CD4-positive, alpha-beta T cell treated with Interleukin-1 beta for 1 hour (primary cell): ENCODE data around the gene CORO1C.

Experiments
- DNase-seq, 2 donors: peaks; one replicate each; pipeline ENCODE4 v3.0.0-alpha.2; 2020 to 2022

Gene CORO1C

DNA sequence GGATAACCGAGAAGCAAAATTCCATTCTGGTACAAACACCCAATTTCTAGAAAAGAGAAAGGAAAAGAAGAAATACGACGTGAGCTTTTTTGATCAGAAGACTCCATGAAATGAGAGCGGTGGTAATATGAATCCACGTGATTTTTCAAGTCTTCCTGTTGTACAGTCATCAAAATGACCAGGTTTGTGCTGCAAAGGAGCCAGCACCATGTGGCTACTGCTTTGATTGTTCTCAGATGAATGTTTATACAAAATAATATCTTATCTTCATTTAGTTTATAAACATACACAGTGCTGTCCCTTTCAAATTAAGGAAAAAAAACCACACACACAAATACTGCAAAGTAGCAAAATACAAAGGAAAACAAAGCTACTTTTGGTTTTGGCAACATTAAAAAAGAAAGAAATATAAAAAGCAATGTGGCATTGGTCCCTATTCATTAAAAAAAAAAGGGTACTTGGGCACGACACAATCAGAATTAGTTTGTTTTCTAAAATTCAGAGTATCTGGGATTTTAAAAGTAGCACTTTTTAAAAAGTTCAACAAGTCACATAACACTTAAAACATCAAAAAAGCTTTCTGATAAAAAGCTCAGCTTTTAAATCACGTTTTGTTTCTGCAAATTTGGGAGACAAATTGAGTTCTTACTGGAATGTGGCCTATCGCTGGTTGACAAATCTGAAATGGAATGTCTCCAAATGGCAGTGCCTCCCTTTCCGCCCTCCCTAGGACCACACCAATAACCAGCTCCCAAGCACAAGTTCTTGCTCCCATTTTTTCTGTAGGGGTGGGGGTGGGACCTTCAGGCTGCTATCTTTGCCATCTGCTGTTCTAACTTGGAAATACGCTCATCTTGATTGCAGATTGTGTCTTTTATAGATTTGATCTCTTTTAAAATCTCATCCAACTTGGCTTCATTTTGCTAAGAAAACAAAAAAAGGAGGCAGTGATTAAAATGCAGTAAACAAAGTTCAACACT lies 84.4 kb downstream of the CORO1C start:
- DNase-seq = no peak

DNA sequence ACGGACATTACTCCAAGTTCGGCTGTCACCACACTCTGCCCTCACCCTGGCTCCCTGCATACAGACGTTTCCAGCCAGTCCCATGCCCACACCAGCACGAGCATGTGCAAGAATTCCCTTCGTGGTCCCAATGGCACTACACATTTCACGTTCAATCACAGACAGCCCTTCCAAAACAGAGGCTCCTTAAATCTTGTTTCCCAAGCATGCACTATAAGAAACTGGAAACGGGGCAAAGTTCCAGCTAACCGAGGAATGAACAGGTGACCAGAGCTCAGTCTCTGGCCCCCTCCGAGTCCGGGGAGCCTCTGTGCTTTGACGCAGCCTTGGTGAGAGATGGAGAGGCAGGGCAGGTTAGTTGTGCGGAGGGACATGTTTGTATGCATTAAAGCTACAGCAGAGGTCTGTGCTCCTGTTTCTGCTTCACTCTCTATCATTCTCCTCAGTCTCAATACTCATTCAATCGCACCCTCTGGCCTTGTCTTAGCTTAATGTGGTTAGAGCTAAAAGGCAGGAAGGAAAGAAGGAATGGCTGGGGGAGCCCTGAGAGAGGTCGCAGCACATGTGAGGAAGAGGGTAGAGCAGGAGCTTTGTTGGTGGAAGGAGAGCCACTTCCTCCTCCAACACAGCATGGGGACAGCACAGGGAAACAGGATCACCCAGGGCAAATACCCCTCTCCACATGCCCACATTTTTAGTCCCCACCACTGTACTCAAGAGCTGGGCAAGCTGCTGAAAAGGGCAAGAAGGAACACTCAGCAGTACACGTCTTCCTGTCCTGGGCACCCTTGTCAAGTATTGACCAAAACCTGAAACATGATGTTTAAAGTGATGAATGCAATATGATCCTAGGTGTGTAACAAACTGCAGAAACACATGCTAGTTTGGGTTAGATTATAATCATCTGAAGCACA lies 85.4 kb downstream of the CORO1C start:
- DNase-seq = no peak

DNA sequence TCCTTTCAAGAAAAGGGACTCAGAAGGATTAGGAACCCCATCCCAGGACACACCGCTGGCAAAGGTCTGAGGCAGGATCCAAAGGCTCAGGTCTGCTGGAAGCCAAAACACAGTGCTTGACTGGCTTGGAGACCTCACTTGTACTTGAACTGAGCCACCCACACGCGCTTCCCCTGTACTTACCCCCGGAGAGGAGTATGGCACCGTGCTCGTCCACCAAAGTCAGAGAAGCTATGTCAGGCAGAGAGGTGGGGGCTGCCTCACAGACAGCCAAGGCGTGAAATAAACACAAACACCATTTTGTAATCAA lies 86.6 kb downstream of the CORO1C start:
- no peak for DNase-seq

DNA sequence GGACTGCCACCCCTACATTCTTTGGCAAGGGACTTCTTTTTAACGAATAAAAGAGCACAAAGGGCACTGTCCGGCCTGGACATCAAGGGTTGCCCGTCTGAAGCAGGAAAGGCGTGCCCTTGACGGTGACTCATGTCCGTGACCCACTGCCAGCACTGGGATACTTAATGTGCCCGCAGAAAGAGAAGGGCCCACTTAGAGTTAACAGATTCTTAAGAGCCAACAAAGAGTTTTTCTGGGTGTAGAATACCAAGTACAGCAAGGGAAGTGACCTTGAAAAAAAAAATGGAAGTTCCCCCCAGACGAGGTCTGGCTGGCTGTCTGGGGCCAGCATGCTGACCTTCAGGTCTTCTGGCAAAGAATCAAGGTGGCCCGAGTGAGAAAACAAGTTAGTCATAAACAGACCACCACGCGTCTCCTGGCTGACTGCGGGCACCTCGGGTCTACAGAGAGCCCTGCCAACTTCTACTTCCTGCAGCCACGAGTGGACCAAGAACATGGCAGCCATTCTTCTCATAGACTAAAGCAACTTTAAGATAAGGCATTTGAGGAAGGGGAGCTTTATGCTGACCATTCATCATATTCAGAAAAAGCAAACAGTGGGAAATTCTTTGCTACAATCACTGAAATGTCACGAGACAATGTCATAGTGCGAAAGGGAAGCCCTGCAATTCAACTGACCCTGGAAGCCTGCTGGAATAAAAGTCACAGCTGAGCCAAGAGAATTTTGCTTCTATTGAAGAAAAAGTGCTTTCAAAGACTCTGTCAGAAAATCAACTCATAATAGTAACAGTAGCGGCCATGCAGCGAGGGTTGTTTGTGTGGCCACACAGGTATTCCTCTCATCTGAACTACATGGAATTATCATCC lies 87.1 kb downstream of the CORO1C start:
- DNase-seq = no peak

DNA sequence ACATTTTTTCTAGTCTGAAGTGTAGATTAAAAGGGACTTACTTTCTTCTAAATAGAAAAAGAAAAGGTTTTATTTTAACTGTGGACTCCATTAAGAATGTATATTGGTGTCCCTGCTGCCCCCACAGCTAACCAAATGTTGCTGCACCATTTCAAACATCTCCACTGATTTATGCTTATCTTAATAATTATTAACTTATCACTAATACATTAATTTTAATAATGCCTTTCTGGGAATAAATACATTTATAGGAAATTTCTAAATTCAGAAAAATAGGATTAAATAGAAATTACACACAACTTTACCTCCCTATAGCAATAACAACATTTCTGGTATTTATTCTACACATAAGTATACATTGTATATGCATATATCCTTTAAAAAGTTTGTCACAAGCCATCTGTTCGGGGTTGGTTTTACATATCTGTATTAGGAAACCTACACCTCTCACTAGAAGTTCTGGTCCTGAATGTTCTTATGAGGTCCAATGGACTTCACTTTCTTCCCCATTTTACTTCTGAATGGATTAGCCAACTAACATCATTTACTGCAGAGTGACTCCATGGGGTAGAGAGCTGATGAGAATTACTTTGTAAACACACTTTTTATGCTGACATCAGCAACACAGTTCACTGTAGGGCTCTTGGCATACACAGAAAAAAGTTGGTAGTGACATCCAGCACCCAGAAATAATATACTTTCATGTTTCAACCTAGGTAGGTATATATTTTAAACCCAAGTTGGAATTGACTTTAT lies 88.2 kb downstream of the CORO1C start:
- no peak for DNase-seq

DNA sequence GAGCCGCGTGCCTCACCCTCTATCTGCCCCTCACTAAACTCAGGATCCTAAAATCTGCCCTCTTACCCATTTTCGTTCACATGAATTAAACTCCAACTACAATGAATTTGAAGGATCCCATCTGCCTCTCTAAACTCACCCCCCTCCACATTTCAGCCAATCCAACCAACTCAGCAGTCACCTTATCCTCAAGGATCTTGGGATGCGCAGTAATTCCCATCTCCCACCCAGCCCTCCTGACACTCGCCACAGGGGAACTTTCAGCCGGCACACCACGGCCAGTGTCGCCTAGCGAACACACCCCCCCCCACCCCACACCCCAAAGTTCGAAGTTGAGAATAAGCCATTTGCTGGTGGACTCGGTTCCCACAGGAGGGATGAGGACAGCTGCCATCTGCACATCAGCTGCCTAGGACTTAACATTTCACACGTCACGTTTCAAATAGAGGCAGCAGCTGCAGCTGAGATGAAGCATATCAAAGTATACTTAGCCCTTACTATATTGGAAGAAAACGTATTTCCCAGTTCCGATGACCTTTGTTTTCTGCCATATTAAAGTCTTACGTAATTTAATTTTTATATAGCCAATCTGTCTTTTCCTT lies 88.9 kb downstream of the CORO1C start:
- DNase-seq = no peak

DNA sequence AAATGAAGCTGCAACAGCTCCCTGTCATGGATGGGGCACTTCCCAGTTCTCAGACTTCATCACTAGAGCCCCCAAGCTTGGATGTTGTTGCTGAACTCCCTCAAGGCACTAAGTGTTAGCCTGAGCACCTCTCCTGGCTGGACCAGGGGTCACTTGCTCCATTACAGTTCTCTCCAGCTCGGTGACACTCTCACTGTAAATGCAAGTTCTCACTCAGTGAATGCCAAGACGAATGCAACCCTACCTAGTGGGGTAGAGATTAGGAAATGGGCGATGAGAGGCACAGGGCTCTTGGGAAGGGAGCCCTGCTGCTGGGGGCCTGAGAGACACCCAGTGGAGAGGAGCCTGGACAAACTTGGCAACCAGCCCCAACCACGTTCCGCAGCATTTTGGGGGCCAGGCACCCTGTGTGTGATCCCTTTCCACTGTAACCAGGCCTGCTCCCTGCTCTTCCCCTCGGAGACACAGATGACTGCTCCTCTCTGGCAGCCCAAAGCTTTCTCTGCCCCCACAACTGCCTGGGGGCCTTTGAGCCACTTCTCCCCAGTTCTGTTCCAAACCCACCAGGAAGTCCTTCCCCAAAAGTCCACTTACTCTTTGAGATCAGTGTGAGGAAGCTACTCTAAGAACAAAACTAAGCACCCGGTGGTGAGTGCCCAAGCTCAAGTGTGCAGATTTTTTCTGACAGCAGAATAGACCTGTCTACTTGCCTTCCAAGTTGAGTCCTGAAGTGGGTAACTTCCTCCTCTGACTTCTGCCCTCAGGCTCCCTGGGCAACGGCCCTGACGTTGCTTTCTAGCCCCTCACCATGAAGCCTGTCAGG lies 89.7 kb downstream of the CORO1C start:
- no peak for DNase-seq

DNA sequence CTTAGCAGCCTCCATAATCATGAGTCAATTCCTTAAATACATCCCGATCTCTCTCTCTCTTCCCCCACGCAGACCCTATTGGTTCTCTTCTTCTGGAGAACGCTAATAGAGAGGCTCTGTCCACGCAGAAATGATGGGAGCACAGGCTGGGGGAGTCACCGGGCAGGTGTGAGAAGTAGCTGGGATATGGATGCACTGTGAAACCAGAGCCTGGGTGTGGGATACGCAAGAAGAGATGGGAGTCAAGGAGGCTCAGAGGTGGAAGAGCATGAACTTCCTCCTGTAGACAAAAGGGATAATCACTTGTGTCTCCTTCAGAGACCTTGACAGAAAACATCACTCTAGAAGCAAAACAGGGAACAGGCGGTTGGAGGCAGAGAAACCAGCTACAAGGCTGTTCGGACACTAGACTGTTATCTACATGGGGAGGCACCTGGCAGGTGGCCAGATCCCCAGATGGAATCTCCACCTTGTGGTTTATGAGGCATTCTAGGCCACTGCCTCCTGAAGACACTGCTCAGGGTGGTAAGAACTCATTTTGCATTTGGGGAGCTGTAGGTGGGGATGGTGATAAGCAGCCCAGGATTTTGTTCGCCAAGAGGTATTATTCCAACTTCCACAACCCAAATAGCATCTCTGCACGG lies 90.4 kb downstream of the CORO1C start:
- DNase-seq = no peak

DNA sequence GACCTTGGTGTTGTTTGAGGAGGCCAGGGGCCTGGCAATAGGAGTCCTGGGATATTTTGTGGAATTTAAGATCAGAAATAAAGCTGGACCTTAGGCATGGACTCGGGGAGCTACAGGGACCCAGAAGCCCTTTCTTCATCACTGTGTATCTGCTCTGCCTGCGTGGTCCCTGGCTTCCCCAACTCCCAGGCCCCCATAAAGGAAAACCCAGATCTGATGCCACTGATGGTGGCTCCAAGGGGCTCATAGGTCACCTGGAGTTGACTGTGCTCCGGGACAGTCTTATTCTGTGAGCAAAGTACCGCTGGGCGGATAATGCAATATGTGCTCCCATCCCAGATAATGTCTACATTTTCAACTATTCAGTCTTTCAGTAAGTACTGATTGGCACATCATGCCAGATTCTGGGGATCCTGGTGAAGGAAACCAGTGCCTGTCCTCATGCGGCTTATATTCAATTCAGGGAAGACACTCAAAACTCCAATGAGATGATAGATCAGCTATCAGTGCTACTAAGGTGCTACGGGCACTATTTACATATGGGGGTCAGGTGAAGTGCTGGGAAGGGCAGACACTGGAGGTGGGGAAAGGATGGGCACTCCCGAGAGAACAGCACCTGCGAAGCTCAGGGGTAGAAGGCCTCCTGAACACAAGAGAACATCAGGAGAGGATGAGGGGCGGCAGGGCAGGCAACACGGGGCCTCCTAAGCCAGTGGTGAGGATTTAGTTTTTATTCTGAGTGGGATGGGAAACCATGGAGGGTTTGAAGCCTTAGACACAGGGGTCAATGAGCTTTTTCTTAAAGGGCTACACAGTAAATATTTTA lies 92.1 kb downstream of the CORO1C start:
- DNase-seq = no peak

DNA sequence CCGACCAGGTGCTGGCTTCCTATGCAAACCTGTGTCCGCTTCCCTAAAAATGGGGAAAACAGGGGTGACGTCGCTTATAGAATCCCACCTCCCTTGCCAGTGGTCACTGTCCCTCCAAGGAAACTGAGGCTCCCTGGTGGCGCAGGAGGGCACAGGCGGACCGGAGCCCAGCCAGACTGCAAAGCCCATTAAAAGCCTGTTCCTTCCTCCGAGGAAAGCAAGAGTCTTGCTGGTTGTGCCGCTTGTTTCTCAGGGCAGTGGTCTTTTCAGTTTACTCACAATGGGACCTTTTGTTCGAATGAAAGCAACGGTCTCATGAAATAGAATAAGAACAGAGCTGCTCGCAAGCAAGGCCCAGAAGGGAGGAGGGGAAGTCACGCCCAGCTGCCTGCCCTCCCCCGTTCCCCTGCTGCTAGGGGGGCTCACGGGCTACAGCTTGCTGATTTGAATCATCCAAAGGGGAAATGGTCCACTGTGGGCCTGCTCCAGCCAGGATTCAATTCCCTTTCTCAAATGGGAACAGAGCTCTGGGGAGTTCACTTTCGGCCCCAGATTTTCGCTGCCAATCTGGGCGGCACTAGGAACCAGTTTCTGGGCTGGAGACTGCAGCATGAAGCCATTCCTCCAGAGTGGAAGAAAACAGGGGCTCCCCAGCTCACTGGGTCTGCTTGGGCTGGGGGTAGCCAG lies 93.0 kb downstream of the CORO1C start:
- DNase-seq = no peak

DNA sequence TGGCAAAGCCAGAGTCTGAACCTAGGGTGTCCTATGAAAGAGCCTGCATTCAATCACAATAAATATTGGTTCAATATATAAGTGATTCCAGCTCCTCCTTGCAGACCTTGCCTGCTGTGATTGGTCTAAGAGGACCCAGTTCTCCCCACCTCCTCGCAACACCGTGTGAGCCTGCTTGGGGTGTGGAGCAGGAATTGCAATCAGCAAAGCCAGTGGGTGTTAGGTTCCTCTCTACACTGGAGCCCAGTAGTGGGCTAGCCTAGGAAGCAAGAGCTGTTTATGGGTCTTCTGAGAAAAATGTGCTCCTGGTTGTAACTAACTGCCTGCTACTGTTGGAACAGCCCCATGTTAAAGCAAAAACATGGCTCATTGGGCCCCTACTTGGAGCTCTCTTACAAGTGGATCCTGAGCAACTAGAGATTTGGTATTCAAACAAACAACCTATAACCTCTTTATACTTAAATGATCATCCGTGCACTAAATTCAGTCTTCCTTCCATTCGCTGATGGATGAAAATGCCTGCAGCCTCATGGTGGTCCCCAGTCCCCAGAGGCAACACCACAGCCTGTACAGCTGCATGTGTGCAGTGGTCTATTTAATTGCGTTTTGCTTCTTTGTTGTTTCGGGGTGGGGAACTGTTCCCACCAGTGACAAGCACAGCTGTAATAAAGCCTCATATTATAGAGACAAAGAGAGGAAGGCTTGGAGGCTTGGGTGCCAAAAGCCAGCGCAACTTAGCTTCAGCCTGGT lies 93.9 kb downstream of the CORO1C start:
- no peak for DNase-seq

DNA sequence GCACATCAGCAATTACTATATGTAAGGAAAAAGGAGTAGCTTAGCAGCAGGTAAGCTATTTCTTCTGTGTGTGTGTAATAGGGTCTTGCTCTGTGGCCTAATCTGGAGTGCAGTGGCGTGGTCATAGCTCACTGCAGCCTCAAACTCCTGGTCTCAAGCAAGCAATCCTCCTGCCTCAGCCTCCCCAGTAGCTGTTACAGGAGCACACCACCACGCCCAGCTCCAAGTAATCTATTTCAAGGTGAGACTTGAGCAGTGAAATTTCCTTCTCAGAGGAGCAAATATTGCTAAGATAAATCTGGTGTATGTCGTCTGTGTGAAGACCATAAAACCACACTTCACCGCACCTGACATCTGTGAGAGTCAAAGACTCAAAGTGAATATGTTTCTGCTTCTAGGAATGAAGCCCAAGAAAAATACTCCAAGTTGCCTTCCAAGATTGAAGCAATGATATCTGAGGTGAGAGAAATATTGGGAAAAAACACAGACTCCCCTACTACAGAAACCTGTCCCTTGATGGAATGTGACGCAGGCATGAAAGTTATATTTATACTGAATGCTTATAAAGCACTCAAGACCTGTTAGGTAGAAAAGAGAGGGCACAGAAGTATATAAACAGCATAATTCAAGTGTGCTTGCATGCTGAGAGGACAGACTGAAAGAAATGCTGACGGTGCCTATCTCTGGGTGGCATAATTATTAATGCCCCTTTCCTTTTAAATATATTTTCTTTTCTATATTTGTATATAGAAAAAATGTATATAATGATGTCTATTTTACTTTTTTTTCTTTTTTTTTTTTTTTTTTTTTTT lies 95.1 kb downstream of the CORO1C start:
- no peak for DNase-seq

DNA sequence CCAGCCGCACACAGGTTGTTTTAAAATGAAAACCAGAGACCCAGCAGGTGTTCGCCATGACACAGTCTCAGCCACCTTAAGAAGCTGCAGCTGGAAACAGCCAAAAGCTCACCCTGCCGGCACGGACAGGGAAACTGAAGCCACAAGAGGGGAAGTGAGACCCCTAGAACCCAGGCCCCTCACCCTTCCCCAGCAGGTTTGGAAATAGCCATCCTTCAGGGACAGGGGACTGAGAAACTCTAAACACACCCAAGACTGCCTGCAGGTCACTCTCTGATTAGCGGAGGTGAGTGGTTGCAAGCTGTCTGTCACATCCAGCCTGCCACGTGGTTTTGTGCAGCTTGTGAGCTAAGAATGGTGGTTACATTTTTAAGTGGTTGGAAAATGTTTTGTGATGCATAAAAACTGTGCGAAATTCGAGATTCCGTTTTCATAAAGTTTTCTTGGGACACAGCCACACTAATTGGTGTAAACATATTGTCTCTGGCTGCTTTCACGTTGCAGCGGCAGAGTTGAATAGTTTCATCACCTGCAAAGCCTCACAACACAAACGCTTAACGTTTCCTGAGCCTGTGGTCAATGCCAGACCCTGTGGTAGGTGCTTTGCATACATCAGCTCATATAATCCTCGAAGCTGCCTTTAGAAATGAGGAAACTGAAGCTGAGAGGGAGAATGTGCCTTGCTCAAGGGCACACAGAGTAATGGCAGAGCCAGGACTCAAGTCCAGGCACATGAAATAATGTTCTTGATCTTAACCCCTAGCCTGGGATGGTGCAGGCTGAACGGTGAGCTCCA lies 95.9 kb downstream of the CORO1C start:
- peak; percentile 49 to 71 for DNase-seq

DNA sequence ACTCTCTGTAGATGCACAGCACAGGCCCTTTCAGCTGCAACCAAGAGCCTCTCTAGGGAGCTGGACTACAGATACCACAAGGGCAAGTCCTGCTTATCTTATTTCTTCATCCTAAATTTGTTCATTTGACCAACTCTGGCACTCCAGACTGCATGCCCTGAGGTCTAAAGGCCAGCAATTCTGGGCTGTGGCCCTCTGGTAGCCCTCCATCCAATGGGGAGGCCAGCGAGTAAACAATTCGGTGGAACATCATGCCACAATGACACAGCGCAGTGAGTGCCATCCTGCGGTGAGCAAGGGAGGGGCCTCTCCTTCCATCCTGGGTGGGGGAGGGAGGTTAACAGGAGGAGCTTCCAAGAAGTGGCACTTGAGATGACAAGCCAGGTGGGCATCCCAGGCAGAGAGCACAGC lies 97.0 kb downstream of the CORO1C start:
- DNase-seq = peak; percentile 60 to 63

DNA sequence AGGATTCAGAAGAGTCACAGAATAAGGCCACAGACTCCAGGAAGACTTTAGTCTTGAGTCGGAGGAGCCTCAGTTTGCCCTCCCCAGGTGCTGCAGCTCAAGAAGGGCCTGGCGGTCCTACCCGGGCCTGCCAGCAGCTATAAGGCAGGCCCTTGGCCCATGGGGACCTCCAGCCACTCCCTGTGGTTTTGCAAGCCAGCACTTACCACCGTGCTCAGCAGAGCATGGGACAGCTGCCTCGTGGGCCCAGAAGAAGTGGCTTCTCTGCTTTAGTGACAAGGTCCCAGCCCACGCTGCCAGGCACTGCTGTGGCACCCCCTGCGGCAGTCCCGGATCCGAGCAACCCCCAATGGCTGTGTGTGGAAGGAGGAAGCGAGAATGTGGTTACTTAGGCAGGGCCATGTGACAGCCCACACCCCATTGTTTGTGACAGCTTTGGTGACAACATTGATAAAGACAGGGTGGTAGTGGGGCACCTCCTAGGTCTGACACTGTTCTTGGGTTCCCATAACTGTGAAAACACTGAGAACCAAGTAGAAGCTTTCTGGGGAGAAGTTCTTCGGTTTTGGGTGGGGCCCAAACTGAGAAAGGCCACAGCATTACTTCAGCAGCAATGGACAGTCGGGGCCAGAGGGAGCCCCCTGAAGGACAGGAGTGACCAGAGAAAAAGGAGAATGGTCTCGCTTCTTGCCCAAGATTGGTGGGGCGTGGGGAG lies 97.6 kb downstream of the CORO1C start, which contains the start of gene SELPLG:
TSS of gene SELPLG (minus strand) at position 361 of the 715 bp plus-strand sequence. CDS start 9,587 bp downstream, outside the sequence.
- DNase-seq = peak; percentile 91 to 94
